Cardiac septum (tissue), 1 donor: ENCODE data around the gene RHEB. TPM values are rescaled to one million over a fixed set of nuclear protein-coding genes. Genes with fewer than 3 reads are reported as not detected.

Experiments used
- DNase-seq: peaks from one replicate; pipeline ENCODE4 v3.0.0-alpha.2; 2020; ENCODE audit warnings: low spot score
- intact Hi-C: fragments of 100-400 bp; cut with DNase I; formaldehyde crosslinking; loops from one replicate; pipeline ENCODE4 v1.14.0; 2022
- long read RNA-seq: library from polyadenylated mRNA; unstranded; transcript quantifications from one replicate; pipeline ENCODE4 v2.0.0, GENCODE V29; 2021
- total RNA-seq: library from RNA; stranded (reverse); fragmentation: NEBNext Ultra II Directional; extraction: Animal tissue kit (Norgen Biotek cat#: 25700); gene quantifications from one replicate; pipeline ENCODE4 v1.2.1, GENCODE V29; 2021
- donor health status: DM: no; HTN: no; CAD: no.

RHEB gene, protein sequence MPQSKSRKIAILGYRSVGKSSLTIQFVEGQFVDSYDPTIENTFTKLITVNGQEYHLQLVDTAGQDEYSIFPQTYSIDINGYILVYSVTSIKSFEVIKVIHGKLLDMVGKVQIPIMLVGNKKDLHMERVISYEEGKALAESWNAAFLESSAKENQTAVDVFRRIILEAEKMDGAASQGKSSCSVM
- 113 TPM for total RNA-seq
- long read RNA-seq, transcript RHEB-201 (8 exons, 2,075 nt): major isoform, 206 of 226 reads
- long read RNA-seq, partial matches to known transcripts: 4 of 226 reads
- long read RNA-seq, other reads (novel, unspliced or antisense): 14 of 226 reads

DNA sequence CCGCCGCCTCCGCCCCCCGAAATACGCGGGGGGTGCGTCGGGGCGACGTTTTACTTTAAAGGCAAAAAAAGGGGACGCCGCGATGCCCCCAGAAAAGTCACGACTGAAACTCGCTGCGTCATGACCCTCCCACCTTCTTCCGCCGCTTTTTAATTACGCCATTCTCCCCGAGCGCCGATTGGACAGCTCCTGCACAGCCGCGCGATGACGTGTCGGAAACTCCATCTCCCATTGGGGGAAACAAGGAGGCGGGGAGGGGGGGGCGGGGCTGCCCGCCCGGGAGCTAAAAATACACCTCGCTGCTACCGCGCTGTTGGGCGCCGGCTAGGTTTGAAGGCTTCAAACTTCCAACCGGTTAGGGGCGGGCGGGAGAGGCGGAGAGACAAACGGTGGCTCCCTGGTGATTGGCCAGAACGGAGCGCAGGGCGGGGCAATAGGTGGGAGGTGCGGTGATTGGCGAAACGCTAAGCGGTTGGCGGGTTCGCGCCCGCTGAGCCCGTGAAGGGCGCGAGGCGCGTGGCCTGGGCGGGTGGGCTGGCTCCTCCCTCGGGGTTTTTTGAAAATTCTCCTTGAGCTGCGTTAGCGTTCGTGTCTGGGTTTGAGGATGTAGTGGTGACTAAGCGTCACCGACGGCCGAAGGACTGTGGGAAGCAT, at the start of gene RHEB:
TSS of gene RHEB (minus strand) at position 131 of the 654 bp plus-strand sequence. CDS start 384 bp downstream, outside the sequence.
- intact Hi-C loops: loop anchor here (2.0 to 5.0 kb wide), 3 partner anchors 58 to 237 kb away; no protein-coding TSS in a partner anchor
- DNase-seq: peak; percentile 99

DNA sequence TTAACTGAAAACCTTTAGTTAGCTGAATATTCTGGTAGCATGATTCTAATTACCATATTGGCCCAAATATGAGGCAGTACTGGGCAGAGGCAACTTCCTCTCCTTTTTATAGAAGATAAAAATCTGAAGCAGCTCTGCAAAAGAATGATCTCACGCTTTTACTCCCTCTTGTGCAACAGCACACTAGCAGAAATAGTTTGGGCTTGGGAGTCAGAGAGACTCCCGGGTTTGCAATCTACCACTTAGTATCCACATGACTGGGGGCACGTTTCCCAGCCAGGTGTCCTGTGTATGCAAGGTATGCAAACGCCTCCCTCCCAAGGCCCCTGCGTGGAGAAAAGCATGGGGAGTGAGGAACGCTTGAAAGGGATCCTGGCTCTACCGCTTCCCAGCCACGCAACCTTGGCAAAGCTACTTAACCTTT, 47.2 kb upstream of the RHEB start:
- intact Hi-C loops: no loop called here
- no peak for DNase-seq

DNA sequence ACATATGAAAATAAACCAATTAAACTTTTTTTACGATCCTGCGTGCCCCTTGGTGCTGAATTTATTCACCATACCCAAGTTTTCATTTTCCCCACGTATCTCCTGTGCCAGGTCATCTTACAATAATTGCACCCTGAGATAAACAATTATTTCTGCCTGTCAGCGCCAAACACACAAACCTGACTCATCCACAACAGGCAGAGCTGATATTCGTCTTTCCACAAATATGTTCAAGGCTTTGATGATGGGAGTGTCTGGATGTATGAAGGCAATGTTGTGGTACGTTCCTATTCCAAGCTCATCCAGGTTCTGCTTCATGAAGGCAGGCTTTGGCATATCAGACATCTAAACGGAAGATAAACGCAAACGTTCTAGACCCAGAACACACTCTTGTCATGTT, 45.8 kb upstream of the RHEB start:
- intact Hi-C loops: no loop called here
- DNase-seq: no peak

DNA sequence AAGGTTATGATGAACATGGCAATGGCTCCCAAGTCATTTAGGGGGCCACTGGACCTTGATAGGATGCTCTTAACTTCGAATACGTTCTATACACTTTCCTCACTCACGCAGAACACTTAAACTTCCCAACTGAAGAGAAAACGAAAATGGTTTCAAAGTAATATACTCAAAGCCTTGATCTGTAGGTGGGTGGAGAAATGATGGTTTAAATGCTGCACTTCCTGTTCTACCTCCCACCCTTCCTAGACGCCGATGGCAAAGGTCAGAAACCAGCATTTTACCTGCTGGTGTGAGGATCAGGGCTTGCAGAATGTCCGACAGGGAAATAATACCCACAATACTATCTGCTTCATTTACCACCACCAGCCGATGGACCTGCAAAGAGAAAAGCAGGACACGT, 40.5 kb upstream of the RHEB start:
- intact Hi-C loops: no loop called here
- DNase-seq: no peak

DNA sequence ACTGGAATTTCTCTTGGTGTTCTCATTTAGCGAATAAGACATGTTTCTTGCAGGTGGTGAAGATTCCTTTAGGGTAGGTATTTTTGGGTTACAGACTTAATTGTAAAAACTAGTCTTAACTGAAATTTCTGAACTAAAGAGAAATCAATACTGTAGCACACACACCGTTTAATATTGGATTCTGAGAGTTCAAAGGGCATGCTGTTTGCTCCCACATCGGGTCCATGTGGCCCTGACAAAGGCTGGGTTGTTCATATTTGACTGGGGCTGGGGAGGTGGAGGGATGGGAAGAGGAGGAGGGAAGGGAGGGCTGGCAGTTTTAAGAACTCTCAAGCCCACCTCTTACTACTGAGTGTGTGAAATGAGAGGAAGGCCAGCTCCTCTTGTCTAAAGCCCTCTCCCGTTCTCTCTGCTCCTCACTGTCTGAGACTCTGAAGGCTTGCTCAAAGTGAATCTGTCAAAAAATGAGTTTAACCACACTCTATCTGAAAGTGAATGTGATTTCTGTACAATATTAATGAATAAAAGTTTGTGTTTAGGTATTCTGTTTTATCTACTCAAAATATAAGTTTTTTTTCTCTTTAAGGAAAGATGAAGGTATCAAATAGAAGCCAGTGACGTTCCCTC, 40.0 kb upstream of the RHEB start:
- intact Hi-C loops: no loop called here
- no peak for DNase-seq

DNA sequence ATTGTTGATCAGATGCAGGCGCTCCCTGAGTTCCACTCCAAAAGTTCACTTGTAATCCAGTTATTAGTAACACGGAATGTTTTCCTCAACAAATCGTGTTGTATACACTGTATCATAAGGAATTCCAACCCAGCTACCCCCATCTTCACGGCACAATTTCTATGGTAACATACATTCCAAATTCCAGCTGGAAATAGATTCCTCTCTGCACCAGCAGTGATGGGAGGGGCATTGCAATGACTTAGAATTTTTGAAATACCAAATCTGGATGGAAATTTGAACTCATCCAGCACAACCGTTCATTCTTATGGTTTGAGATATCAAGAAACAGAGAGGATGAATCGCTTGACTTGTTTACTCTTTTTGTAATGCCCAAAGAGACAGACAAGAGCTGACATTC, 38.9 kb upstream of the RHEB start:
- intact Hi-C loops: no loop called here
- no peak for DNase-seq

DNA sequence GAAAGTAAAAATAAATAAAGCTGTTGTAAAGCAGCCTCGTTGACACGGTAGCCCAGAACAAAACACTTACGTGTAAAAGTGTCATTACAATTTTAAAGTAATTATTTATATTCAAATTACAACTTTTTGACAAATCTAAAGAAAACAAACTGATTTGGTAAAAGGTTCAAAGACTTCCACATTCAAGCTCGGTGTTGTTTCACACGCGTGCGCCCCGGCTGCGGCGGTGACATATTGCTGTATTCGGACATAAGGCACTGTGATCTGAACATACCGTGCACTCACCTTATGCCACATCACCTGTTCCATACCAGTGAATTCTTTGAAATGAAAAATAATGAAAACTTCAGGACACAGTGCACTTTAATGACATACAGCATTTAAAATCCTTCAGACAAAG, 36.9 kb upstream of the RHEB start:
- intact Hi-C loops: no loop called here
- no peak for DNase-seq

DNA sequence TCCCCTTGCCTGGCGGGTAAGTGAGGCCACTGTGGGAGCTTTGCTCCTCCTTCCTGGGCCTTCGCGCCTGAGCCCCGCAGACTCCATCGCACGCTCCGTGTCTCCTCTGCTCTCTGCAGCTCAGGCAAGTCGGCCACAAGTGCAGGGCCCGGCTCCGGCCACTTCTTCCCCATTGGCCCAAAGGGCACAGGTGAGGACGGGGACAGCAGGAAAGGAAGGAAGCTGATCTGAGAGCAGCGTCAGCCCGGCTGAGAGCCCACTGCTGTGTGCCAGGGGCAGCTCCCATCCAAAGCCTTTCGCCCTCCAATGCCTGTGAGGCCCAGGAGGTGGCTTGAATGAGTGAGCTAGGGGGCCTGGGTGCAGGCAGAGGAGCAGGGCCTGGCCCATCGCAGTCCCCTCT, 33.7 kb upstream of the RHEB start:
- intact Hi-C loops: no loop called here

DNA sequence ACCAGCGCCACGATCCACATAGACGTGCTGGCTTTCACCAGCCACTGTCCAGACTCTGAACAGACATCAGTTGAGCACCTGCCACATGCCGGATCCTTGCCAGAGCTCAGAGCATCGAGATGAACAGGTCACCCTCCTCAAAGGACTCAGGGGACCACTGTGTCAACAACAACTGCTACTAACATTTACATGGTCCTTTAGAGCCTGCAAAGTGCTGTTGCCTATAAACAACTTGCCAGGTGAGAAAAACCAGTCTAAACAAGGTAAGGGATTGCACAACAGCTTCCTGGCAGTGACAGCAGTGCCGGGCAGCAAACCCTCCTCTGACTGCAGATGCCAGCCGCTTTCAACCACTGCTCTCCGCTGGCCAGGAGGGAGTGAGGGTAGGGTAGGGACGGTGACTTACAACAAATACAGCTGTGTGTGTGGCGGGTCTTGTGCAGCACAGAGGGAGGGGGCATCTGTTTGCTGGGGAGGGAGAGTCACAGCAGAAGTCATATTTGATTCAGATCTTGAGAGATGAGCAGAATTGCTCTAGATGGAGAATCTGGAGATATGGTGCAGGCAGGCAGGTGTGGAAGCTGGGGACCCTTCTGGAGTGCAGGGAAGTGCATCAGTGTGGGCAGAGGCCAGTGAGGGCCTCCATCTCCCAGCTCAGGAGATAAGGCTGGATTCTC, 32.8 kb upstream of the RHEB start:
- intact Hi-C loops: no loop called here
- no peak for DNase-seq

More for the DNA sequence above, 33.7 kb upstream of the RHEB start:
- no peak for DNase-seq

DNA sequence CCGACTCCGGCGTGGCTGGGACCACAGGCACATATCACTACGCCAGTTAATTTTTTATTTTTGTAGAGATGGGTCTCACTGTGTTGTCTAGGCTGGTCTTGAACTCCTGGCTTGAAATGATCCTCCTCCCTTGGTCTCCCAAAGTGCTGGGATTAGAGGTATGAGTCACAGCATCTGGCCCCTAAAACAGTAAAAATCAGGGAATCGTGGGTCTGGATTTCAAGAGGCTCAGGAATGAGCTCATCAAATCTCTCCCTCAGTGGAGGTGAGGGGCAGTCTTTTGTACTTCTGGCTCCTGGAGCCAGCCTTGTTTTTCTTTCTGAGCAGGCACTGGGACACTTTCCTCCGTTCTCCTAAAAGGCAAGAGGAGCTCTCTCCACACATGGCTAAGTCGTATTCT, 32.1 kb upstream of the RHEB start:
- intact Hi-C loops: no loop called here
- no peak for DNase-seq

DNA sequence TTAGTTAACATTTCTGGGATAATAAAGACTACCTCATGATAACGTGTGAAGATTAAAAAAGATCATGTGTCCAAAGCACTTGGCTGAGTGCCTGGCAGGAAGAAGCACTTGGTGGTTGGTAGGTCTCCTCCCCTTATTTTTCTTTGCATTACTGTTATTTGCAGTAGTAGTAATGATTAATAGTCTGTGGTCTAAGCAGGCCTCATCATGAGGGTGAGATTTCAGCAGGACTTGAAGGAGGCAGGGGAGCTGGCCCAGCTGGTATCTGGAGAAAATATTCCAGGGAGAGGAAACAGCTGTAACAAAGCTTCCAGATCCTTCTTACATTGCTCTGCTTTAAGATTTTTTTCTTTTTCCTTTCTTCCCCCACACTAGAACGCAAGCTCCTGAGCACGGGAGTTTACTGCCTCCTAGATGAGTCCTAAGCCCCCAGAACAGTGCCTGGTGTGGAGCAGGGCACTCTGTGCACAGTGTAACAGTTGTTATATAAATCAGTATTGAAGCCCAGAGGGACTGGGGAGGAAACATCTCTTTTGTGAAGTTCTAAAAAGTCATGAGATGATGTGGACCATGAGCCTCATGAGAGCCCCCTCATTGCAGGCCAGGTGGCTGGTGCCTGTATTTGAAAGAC, 31.1 kb upstream of the RHEB start:
- no peak for DNase-seq
- intact Hi-C loops: no loop called here

DNA sequence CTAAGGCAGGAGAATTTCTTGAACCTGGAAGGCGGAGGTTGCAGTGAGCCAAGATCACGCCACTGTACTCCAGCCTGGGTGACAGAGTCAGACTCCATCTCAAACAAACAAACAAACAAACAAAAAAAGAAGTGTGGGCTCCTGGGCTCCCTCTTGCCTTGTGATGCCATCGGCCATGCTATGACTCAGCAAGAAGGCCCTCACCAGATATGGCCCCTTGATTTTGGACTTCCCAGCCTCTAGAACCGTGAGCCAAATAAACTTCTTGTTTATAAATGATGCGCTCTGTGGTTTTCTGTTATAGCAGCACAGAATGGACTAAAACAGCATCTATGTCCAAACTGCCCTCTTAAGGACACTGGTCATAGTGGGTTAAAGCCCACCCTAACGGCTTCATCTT, 29.9 kb upstream of the RHEB start:
- no peak for DNase-seq
- intact Hi-C loops: no loop called here

DNA sequence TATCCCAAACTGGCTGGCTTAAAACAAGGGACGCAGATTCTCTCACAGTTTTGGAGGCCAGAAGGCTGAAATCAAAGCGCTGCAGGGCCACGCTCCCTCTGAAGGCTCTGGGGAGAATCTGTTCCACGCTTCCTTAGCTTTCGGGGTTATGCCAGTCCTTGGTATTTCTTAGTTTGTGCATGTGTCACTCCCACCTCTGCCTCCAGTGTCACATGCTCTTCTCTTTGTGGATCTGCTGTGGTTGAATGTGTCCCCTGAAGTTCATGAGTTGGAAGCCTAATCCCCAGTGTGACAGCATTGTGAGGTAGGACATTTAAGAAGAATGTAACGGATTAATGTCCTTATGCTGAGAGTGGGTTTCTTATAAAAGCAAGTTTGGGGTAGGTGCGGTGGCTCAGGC, 29.4 kb upstream of the RHEB start:
- no peak for DNase-seq
- intact Hi-C loops: no loop called here

DNA sequence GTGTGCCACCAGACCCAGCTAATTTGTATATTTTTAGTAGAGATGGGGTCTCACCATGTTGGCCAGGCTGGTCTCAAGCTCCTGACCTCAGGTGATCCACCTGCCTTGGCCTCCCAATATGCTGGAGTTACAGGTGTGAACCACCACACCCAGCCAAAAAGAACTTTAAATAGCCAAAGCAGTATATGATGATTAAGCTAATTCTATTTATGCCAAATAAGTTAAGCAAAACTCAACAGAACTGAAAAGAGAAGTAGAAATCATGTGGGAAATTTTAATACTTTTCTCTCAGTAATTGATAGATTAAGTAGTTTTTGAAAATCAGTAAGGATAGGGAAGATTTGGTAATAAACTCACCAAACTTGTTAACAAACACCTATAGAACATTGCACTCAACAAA, 24.5 kb upstream of the RHEB start:
- no peak for DNase-seq

DNA sequence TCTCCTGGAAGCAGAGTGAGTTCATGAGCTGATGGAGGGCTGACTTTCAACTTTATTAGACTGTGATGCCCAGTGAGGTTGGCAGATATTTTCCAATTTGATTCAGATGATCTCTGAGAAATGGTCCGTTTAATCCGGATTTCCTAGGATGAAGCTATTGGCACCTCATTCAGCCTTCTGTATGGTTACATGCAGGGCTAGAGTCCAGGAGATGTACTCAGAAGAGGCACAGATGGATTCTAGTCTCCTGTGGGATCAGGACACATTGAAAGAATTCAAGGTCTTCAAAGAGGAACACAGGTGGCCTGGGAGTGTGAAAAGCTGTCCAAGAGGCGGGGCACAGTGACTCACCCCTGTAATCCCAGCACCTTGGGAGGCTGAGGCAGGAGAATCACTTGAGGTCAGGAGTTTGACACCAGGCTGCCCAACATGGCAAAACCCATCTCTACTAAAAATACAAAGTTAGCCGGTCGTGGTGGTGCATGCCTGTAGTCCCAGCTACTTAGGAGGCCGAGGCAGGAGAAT, 23.0 kb upstream of the RHEB start:
- no peak for DNase-seq
- intact Hi-C loops: no loop called here

More for the DNA sequence above, 24.5 kb upstream of the RHEB start:
- intact Hi-C loops: no loop called here

DNA sequence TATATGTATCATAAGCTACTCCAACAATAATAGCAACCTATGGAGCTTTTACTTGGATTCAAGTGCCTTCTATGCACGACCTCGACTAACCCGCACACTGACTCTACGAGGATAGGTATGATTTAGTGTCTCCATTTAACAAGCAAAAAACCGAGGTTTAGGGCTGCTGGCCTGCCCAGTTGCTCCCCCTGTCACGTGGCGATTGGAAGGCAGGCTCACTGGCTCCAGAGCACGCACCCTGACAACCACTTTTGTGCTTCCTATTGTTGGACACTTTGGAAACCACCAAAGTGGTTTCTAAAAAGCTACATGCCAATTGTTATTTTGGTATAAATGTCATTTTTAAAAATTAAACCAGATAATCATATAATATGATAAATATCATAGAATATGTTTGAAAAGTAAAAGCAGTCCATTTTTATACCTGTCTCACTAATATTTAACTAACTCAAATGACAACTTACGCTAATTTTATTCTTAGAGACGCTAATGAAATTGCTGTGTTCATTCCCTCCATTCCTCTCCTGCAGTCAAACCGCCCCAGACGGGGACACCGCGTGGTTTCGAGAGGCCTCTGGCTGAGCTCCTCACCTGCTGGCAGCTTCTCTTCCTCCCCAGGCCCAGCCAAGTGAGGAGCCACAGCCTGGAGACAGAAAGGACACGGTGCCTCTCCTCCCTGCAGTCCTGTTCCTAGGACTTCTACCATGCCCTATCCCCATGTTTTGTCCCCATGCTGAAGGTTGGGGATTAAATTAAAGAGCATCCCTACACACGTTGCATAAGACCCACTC, 22.2 kb upstream of the RHEB start:
- DNase-seq: no peak
- intact Hi-C loops: no loop called here

DNA sequence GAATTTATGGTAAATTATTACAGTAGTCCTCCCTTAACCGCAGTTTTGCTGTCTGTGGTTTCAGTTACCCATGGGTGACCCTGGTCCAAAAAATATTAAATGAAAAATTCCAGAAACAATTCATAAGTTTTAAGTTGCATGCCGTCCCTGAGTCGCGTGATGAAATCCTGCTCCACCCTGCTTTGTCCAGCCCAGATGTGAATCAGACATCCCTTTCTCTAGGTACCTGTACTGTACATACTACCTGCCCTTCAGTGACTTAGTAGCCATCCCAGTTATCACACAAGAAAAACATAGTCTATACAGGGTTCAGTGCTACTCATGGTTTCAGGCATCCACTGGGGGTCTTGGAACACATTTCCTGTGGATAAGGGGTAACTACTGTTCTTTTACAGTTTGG, 20.5 kb upstream of the RHEB start:
- intact Hi-C loops: no loop called here
- DNase-seq: no peak

DNA sequence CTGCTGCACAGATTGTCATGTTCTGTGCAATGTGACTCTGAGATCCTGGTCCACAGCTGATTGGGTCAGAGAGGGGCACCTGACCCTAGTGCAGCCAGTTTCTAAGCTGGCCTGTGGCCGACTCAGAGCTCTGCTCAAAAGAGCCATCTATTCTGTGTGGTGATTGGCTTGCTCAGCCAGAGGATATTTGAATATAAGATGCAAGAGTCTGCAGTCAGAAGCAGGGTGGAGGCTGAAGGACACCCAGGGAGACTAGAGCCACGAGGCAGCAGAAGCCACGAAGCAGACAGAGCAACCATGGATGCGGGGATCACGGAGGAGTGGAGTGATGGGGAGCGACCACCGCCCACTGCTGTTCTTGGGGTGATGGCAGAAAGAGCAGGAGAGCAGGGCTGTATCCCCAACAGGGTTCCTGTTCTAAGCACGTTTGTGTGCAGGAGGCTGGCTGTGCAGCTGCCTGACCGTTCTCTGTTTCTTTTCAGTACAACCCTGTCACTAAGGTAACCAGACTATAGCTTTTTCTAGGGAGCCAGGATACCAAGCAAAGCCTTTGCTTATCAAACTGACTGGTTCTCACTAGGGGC, 19.5 kb upstream of the RHEB start:
- intact Hi-C loops: loop anchor here (10.0 kb wide), 1 partner anchor 164 kb away; no protein-coding TSS in a partner anchor

More for the DNA sequence above, 19.5 kb upstream of the RHEB start:
- no peak for DNase-seq
